Activated CD4-positive, alpha-beta T cell treated with anti-CD3 and anti-CD28 coated beads, Interleukin-2, Interleukin-6, amounts not matched to agents 100 ng/mL and 50 ng/mL, durations not matched to agents 16 hours and 8 hours (primary cell): Measurements from ENCODE around the gene GC.
"Not testable (repeated sequence)": the region's sequence is repeated elsewhere in the genome, so short reads cannot be mapped to it uniquely, and the experiment has no call there.

Experiments
- DNase-seq: peaks from one replicate; pipeline ENCODE4 v3.0.0-alpha.2; 2020

GC gene

GRCh38 chr4:71765821-71766383 lies 18.0 kb downstream of the GC start:
- DNase-seq = no peak

- DNase-seq = no peak
Measured at GRCh38 chr4:71765350-71765749, 18.5 kb downstream of the GC start.

- DNase-seq = no peak
Measured at GRCh38 chr4:71752383-71753042, 31.4 kb downstream of the GC start.

- no peak for DNase-seq
Measured at GRCh38 chr4:71749008-71749594, 34.8 kb downstream of the GC start.

GRCh38 chr4:71746379-71746778 lies 37.5 kb downstream of the GC start:
- DNase-seq = no peak

GRCh38 chr4:71738782-71739181 lies 45.1 kb downstream of the GC start:
- not testable (repeated sequence) for DNase-seq

GRCh38 chr4:71732706-71733105 lies 51.2 kb downstream of the GC start:
- no peak for DNase-seq

- DNase-seq = no peak
Measured at GRCh38 chr4:71732066-71732465, 51.8 kb downstream of the GC start.

GRCh38 chr4:71729856-71730255 lies 54.0 kb downstream of the GC start:
- DNase-seq = no peak

GRCh38 chr4:71713611-71714203 lies 70.2 kb downstream of the GC start:
- peak; percentile 19 for DNase-seq

- no peak for DNase-seq
Measured at GRCh38 chr4:71711985-71712348, 71.9 kb downstream of the GC start.

- DNase-seq = no peak
Measured at GRCh38 chr4:71711044-71711984, 72.6 kb downstream of the GC start.

- DNase-seq = no peak
Measured at GRCh38 chr4:71709961-71710360, 73.9 kb downstream of the GC start.

- DNase-seq = no peak
Measured at GRCh38 chr4:71698141-71698540, 85.7 kb downstream of the GC start.

GRCh38 chr4:71697031-71697430 lies 86.8 kb downstream of the GC start:
- no peak for DNase-seq

- no peak for DNase-seq
Measured at GRCh38 chr4:71694961-71695360, 88.9 kb downstream of the GC start.

GRCh38 chr4:71692963-71693362 lies 90.9 kb downstream of the GC start:
- DNase-seq = no peak

GRCh38 chr4:71692198-71692597 lies 91.7 kb downstream of the GC start:
- no peak for DNase-seq
